GM20431 (cell line): ENCODE measurements around the gene NPVF.

Experiments
- in situ Hi-C: fragments of 300-500 bp; cut with MseI, MboI; formaldehyde crosslinking; loops from one replicate; pipeline ENCODE4 v1.15.0; 2020; ENCODE audit warnings: low sequenced_read_pairs; ENCODE audit not compliant: unreplicated experiment

NPVF gene

DNA sequence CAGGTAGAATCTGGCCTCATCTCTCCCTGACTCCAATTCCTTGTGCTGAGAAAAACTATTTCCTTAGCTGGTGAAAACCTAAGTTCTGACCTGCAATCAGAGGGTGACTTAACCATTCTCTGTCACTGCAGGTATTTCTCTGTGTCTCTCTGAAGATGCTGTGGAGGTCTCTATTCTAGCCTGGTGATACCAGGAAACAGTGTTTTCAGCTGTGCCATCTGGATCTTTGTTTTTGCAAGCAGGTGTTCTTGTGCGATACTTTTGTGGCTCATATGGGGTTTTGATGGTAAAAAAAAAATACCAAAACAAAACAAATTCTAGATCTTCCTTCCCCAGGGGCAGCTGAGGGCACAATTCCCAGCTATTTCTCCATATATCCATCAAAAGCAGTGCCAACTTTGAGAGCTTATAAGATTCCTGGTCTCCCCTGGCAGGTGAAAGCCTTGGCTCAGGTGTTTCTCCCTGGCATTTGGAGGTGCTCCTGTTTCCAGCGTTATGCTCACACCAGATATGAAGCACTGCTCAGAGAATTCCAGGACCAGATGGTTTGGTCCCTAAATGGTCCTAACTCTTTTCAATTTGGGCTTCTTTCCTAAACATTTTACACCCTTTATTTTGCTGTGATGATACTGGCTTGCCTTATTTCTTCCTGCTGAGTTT lies 9.9 kb upstream of the NPVF start:
- in situ Hi-C loops = no loop called here

DNA sequence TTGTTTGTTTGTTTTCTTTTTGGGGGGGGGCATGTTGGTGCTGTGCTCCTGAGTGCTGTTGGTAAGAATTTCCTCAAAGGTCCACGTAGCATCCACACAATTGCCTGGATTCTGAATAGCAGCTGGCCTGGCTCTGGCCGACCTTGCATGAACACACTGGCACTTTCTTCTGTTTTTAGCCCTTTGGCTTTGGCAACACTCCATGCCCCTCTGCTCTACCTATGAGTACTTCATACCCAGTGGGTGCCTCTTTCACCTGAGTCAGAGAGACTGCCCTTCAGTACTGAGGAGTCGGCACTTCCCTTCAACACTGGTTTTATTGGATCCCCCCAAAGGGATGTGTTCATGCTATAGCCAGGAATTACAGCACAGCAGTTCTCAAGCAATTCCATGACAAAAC lies 7.2 kb upstream of the NPVF start:
- in situ Hi-C loops = no loop called here

DNA sequence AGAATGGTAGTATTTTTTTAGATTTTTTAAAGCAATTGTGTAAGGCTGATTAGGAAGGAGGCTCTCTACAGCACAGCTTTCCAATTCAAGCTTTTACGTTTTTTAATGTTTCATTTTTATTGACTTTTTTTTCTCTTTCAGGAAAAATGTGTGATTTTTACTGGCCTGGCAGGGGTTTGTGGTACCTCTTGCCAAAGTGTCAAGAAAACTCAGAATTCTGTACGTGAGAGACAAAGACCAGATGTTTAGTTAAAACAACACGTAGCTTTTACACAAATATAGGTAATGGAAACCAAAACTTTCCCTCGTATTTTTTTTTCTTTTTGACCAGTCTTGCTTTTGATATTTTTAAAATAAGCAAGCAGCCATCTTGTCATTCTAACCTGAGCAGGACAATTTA lies 6.0 kb upstream of the NPVF start:
- in situ Hi-C loops = no loop called here

DNA sequence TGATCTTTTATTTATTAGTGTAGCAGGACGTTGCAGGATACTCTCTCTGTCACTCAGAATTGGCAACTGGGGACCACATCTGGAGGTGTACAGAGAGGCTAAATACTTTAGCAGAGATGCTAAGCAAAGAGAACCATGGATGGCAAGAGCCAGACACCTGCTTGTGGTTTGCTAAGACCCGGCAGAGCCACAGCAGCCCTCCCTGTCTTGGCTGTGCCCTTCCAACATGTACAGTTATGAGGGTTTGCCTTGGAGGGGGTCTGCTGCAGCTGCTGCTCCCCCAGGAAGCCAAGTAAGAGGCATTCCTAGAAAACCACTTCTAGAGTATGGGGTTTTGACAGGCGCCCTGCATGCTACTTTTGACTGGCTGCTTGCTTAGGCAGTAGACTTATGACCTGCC lies 5.1 kb downstream of the NPVF start:
- in situ Hi-C loops = no loop called here

DNA sequence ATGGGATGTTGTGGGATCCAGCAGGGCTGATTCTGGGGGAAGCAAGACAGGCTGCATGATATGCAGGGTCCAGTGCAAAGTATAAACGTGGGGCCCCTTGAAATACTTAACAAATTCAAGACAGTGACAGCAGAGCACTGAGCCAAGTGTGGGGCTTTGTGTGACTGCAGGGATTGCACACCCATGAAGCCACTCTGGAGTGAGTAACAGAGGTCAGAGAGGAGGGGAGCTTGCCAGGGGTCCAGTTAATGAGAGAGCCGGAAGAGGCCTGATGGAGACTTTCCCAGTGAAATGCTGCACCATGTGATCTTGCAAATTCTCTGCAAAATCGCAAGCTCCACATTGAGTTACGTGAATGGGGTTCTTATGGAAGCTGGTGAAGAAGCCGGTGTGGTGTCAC lies 5.6 kb downstream of the NPVF start:
- in situ Hi-C loops = no loop called here

DNA sequence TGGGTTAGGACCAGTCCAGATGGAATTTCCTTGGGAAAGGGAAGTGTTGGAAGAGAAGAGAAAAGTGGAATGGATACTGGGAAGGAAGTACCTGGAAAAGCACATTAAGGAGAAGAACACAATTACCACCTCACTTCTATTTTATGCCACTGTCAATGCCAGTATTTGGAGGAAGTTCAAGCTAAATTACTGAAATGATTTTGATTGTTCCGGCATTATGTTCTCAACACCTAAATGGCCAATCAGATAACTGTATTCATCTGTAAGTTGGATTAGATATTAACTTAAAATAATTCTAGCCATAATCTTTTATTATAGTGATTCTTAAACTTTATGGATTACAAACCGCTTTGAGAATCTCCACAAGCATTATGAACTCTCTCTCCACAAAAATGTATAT lies 7.3 kb downstream of the NPVF start:
- in situ Hi-C loops = no loop called here

DNA sequence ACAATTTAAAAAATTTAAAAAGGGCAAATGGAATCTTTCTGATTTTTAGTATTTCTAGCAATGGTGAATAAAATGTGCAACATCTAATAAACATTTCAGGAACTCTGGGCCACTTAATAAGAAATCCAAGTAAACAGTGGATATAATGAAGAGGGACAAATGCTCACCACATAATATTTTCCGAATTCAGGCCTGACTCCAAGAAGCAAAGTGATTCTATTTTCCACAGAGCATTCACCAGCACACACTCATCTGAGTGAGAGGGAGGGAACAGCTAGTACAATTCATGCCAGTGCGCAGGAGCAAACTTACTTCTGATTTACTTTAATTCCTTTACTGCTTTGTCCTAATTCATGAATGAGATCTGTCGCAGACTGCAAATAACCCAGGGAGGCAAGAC lies 10.1 kb downstream of the NPVF start:
- in situ Hi-C loops = no loop called here

DNA sequence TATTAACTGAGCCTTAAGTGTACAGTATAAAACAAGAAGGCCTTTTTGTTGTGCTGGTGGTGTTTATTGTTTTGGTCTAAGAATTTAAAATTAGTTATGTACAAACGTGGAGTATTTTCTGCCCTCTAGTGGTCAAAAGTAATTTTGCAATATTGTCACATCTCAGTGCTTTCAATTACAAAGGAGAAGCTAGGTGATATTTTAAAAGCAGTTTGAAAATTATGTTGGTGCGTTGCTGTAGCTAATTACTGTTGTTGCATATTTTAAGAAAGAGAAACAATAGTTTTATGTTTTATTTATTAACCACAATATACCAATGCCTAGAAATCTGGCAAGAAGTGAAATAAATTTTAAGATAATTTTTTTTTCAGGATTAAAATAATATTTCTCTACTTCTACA lies 11.4 kb downstream of the NPVF start:
- in situ Hi-C loops = no loop called here

DNA sequence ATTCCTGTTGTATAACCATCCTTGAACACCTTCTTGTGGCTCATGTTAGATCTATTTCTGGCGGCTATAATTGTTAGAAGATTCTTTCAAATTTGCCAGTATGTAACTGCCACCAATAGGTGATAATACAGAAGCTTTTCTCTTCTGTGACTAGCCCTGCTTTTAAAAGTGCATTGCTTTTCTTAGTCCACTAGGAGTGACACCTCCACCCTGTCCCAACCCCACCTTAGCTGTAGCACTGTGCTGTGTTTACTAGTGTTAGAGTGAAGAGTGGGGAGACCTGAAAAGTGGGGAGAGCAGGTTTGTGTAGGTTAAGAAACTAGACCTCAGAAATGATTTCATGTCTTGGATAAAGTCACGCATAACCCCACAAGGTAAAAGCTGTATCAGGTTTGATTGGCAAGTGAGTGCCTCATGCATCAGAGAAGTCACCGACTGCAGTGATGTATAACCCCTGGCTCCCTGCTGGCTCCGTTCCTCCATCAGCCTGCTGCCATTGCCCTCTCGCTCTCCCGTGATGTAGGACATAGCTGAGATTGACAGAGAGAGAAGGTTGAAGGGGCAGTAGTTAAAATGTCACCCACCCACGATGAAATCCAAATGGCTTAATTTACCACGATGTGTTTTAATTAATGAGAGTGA lies 12.5 kb downstream of the NPVF start:
- in situ Hi-C loops = no loop called here

DNA sequence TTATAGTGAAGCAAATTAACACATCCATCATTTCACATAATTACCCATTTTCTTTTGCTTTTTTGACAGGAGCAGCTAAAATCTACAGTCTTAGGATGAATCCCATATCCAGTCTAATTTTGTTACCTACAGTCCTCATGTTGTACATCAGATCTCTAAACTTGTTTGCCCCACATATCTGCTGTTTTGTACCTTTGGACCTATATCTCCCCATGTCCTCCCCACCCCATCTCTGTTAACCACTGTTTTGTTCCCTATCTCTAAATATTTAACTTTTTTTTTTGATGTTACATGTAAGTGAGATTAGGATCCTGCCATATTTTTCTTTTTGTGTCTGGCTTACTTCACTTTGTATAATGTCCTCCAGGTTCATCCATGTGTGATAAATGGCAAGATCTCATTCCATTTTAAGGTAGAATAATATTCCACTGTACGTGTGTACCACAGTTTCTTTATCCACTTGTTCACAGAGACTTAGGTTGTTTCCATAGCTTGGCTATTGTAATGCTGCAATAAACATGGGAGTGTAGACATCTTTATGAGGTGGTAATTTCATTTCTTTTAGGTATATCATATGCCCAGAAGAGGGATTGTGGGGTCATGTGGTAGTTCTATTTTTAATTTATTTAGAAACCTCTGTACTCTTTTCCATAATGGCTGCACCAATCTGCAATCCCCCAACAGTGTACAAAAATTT lies 19.6 kb downstream of the NPVF start:
- in situ Hi-C loops = no loop called here

DNA sequence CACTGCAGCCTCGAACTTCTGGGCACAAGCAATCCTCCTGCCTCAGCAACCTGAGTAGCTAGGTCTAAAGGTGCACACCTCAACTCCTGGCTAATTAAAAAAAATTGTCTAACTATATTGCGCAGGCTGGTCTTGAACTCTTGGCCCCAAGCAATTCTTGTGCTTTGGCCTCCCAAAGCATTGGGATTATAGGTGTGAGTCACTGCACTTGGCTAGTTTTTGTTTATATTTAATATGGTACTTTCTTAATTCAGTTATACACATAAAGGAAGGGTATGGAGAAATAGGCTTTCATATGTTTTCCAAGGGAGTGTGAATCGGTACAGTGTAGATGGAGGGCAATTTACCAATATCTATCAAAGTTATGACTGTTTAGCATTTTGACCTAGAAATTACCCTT lies 20.4 kb downstream of the NPVF start:
- in situ Hi-C loops = no loop called here

DNA sequence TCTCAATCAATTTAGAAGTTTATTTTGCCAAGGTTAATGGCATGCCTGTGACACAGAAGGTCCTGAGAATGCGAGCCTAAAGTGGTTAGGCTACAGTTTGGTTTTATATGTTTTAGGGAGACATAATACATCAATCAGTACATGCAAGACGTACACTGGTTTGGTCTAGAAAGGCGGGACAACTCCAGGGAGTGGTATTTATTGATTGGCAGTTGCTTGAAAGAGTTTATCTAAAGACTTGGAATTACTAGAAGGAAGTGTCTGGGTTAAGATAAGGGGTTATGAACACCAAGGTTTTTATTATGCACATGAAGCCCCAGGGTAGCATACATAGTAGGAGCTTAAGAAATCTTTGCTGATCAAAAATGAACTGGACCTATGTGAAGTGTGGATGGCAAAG lies 21.5 kb downstream of the NPVF start:
- in situ Hi-C loops = no loop called here

DNA sequence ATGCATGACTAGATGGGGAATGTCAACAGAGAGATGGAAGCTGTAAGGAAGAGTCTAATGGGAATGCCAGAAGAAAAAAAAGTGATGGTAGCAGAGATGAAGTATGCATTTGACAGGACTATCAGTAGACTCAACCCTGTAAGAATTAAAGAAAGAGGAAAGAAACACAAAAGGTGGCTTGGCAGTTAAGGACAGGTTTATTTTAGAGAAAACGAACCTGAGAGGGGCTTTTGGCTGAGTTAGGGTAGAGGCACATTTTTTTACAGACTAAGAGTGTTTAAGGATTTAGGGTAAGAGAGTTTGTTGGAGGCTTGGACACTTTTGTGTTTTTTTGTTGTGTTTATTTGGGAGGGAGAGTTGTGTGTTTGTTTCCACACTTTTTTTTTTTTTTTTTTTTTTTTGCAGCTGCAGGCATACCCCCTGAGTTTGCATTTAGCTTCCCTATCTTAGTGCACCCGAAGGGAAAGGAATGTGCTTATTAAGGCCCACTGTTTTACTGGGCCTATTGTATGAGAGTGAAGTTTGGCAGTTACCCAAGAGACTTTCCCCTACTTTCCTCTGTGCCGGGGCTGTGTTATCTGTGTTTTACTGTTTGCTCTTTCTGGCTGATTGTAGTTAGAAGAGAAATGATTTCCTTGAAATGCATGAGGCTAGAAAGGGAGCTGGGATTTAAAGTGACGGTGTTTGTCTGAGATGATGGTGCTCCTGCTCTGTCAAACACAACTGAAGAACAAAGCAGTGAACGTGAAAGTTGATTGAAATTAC lies 32.0 kb downstream of the NPVF start:
- in situ Hi-C loops = no loop called here

DNA sequence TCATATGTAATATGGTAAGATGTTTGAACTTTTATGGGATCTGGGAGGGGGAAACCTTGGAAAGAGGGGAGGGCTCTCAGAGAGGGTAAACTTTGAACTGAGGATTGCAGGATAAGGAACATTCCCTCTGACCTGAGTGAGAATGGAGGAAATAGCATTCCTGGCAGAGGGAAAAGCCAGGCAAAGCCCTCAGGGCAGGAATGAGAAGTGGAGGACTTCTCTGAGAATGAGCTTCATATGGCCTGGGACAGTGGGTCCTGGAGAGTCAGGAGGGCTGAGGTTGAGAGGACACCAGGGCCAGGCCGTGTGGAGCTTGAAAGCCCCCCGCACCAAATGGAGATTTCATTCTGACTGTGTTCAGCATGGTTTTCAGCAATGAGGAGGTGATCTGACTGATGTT lies 34.2 kb downstream of the NPVF start:
- in situ Hi-C loops = no loop called here

DNA sequence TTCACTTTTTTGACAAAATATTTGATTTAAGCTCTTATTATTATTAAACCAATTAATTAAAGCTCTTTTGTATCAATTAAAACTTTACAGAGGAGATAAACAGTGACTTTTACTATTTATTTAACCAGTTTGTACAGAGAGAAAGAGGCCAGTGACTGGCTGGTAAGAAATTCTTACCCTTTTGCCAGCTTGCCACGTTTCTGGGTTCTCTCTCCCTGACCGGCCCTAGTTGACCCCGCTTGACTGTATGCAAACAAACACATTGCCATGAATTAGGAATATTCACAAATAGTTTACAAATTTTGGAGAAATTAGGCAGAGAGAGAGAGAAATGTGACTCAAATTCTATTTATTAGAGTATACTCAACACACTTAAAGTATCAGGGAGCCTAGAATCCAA lies 36.2 kb downstream of the NPVF start:
- in situ Hi-C loops = no loop called here

DNA sequence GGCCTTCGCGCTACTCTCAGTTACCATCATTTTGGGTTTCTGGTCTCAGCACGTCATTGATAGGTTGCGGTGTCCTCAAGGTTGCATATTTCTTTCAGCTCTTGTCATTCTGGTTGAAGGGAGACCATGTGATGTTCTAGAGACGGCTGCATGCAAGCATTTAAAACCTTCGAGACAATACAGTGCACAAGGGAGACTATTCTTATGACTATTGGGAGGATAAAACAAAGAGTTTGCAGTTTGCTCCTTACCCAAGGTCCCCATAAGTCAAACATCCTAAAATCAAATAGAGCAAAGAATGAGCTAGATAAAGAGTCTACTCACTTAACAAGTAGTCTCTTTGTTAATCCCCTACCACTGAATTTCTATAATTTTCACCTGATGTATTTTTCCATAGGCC lies 39.1 kb downstream of the NPVF start:
- in situ Hi-C loops = no loop called here

DNA sequence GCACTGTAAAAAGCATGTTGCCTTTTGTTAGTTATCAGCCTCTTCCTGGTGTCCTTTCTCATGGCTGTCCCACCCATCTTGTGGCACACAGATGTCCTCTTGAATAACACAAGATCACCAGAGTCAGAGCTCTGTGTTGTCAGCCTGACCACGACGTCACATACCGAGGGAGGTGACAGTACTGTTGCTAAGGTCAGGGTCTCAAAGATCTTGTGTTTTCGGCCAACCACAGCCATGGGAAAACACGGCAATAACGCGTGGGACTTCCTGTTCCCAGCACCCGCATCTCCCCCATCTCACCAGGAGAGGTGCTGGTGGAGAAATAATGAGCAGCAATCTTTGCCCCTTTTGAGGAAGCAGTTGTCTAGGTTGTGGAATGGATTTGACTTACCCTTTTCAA lies 40.4 kb downstream of the NPVF start:
- in situ Hi-C loops = no loop called here

DNA sequence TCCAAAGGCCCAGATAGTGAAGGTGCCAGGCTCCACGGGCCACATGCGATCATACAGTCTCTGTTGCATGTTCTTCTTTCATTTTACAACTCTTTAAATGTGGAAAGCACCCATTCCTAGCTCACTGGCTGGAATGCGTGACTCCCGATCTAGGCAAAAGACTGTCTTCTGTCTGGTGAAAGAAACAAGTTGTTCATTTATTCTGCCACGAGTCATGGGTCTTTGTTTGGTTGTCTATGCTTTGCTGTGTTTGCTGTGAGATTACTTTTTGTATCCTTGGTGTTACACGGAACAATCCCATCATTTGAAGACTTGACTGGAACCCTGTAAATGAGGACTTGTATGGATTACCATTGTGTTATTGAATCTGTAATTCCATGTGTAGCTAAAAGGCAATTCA lies 41.9 kb downstream of the NPVF start:
- in situ Hi-C loops = no loop called here

DNA sequence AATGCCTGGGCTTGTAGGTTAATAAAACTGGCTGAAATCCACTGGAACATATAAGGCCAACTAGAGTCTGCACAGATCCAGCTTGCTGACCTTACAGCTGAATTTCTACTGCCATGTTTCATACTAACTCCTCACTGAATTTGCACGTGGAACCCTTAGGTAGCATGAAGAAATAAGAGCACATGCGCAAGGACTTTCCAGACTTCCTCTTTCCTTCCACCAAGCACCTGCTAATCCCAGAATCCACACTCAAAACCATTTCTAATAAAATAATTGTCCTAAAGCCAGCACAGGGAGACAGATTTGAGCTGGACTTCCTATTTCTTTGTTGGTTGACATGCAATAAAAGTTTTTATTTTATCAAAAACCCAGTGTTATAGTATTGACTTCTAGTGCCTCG lies 46.8 kb downstream of the NPVF start:
- in situ Hi-C loops = no loop called here

DNA sequence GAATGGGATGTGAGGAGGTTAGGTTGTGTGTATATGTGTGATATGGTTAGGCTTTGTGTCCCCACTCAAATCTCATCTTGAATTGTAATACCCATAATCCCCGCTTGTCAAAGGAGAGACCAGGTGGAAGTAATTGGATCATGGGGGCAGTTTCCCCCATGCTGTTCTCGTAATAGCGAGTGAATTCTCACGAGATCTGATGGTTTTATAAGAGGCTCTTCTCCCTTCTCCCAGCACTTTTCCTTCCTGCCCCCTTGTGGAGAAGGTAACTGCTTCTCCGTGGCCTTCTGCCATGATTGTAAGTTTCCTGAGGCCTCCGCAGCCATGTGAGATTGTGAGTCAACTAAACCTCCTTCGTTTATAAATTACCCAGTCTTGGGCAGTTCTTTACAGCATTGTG lies 47.3 kb downstream of the NPVF start:
- in situ Hi-C loops = no loop called here

DNA sequence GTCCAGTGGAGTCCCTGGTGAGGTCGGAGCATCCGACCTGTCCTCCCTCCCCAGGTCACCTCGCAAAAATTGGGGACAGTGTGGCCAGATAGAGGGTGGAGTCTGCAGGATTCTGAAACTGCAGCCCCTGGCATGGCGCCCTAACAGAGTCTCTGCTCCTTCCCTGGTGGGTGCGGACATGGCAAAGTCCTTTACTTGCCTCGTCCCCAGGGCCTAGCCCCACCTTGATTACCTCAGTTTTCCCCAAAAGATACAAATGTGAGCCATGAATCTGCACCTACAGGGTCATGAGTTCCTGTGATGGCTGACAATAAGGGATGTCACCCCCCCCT lies 47.7 kb downstream of the NPVF start:
- in situ Hi-C loops = no loop called here
